Activated gamma-delta T cell treated with Interleukin-2 at 50 U/mL for 16 hours (primary cell): ENCODE measurements around the gene BRD8.
"Not testable (repeated sequence)": the region's sequence is repeated elsewhere in the genome, so short reads cannot be mapped to it uniquely, and the experiment has no call there.

Experiments
- DNase-seq: peaks from one replicate; pipeline ENCODE4 v3.0.0-alpha.2; 2020

BRD8 gene

GRCh38 chr5:138155977-138156376 lies 22.5 kb downstream of the BRD8 start:
- not testable (repeated sequence) for DNase-seq

GRCh38 chr5:138149530-138149929 lies 28.9 kb downstream of the BRD8 start:
- no peak for DNase-seq

GRCh38 chr5:138148811-138149210 lies 29.6 kb downstream of the BRD8 start:
- no peak for DNase-seq

GRCh38 chr5:138143578-138143977 lies 34.9 kb downstream of the BRD8 start:
- not testable (repeated sequence) for DNase-seq

- no peak for DNase-seq
These were observed 36.7 kb downstream of the BRD8 start for GRCh38 chr5:138141734-138142133.

GRCh38 chr5:138140268-138140667 lies 38.2 kb downstream of the BRD8 start:
- DNase-seq: no peak

- no peak for DNase-seq
These were observed 38.7 kb downstream of the BRD8 start for GRCh38 chr5:138139781-138140090.

GRCh38 chr5:138138949-138139780 lies 39.3 kb downstream of the BRD8 start, which contains the start of gene NME5:
Gene NME5 (minus strand): TSS chr5:138139428. CDS start chr5:138138780, 648 bp downstream.
- no peak for DNase-seq

- no peak for DNase-seq
These were observed 45.9 kb downstream of the BRD8 start for GRCh38 chr5:138132543-138132942.

GRCh38 chr5:138129347-138129746 lies 49.1 kb downstream of the BRD8 start:
- no peak for DNase-seq

GRCh38 chr5:138128334-138128733 lies 50.1 kb downstream of the BRD8 start:
- DNase-seq: no peak

- no peak for DNase-seq
These were observed 63.2 kb downstream of the BRD8 start for GRCh38 chr5:138115254-138115653.

GRCh38 chr5:138111937-138112336 lies 66.5 kb downstream of the BRD8 start:
- DNase-seq: no peak

GRCh38 chr5:138111181-138111580 lies 67.2 kb downstream of the BRD8 start:
- DNase-seq: no peak

- no peak for DNase-seq
These were observed 68.0 kb downstream of the BRD8 start for GRCh38 chr5:138110266-138110963.

GRCh38 chr5:138109463-138110265 lies 68.8 kb downstream of the BRD8 start:
- no peak for DNase-seq

GRCh38 chr5:138107213-138107612 lies 71.2 kb downstream of the BRD8 start:
- DNase-seq: no peak

GRCh38 chr5:138105709-138106108 lies 72.7 kb downstream of the BRD8 start:
- no peak for DNase-seq

GRCh38 chr5:138103319-138103637 lies 75.2 kb downstream of the BRD8 start:
- DNase-seq: no peak

GRCh38 chr5:138102454-138103318 lies 75.7 kb downstream of the BRD8 start:
- no peak for DNase-seq

- no peak for DNase-seq
These were observed 81.2 kb downstream of the BRD8 start for GRCh38 chr5:138096997-138097828.

- DNase-seq: no peak
These were observed 82.1 kb downstream of the BRD8 start for GRCh38 chr5:138096363-138096762.
